ENCODE results near the gene ATP1B4. TPM values are rescaled to one million over a fixed set of nuclear protein-coding genes. Genes with fewer than 3 reads are reported as not detected.

The ATP1B4 gene
- total and polyA plus RNA-seq, 9 of the 15 experiments (the other 6 are each of a cell fraction or from before 2014, with no cell fraction given): 0.04 to 0.18 TPM; not detected in 7

DNA sequence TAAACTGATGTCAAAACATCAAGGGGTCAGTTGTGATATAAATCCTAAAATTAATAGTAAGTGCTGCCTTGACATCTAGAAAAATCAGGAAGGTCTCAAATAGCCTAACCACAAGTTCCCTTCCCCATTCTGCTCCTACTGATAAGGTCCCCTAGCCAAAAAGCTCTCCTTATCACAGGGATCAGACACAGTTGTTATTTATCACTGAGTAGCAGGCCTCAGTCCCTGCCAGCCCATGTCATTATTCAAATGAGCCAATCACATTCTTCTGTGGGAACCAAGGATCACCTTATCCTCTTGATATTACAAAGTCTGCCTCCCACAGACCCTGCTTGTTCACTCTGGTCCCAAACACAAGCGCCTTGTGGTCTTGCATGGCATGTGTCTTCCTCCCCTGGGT is 27.3 kb upstream of the ATP1B4 start (continued):
- TF ChIP-seq, protein P1, sequence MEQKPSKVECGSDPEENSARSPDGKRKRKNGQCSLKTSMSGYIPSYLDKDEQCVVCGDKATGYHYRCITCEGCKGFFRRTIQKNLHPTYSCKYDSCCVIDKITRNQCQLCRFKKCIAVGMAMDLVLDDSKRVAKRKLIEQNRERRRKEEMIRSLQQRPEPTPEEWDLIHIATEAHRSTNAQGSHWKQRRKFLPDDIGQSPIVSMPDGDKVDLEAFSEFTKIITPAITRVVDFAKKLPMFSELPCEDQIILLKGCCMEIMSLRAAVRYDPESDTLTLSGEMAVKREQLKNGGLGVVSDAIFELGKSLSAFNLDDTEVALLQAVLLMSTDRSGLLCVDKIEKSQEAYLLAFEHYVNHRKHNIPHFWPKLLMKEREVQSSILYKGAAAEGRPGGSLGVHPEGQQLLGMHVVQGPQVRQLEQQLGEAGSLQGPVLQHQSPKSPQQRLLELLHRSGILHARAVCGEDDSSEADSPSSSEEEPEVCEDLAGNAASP (IDR thresholded peaks at IDR 0.05): no peak
- TF ChIP-seq PRMT5 (CRISPR knock-in tag; IDR thresholded peaks at IDR 0.05) (no peak), ZNF124 (CRISPR knock-in tag; IDR thresholded peaks at IDR 0.05) (no peak), ZNF3 (CRISPR knock-in tag; IDR thresholded peaks at IDR 0.05) (no peak), NFIC (IDR thresholded peaks at IDR 0.05) (peak; percentile 79), ARID1B (IDR thresholded peaks at IDR 0.05) (peak; percentile 97), MEF2D (tag; conservative IDR thresholded peaks at IDR 0.05; ENCODE audit: low read depth) (peak; percentile 75), SNIP1 (IDR thresholded peaks at IDR 0.05; ENCODE audit: low read depth) (no peak), FUS (optimal IDR thresholded peaks at IDR 0.05; ENCODE audit: low read depth, low read length) (no peak), GTF2F1 (IDR thresholded peaks at IDR 0.05; ENCODE audit: low read depth, low read length) (no peak), FOXP1 (CRISPR knock-in tag; IDR thresholded peaks at IDR 0.05) (no peak), CREBBP (IDR thresholded peaks at IDR 0.05; ENCODE audit: low read depth, low read length) (no peak), JUN (IDR thresholded peaks at IDR 0.05; ENCODE audit: borderline replicate concordance, low read depth, low read length) (0 out of 2 replicates have a peak, but pooled peaks have one; percentile 11), JUN (CRISPR knock-in tag; IDR thresholded peaks at IDR 0.05; ENCODE audit: borderline replicate concordance) (no peak), MTF1 (CRISPR knock-in tag; IDR thresholded peaks at IDR 0.05; ENCODE audit: borderline replicate concordance) (no peak), NCOR1 (IDR thresholded peaks at IDR 0.05) (peak; percentile 93), MEIS2 (IDR thresholded peaks at IDR 0.05; ENCODE audit: partially characterized antibody) (peak; percentile 91), SMAD1 (IDR thresholded peaks at IDR 0.05; ENCODE audit: low read depth, low read length, partially characterized antibody) (peak; percentile 66)
- TF ChIP-seq, protein P2, sequence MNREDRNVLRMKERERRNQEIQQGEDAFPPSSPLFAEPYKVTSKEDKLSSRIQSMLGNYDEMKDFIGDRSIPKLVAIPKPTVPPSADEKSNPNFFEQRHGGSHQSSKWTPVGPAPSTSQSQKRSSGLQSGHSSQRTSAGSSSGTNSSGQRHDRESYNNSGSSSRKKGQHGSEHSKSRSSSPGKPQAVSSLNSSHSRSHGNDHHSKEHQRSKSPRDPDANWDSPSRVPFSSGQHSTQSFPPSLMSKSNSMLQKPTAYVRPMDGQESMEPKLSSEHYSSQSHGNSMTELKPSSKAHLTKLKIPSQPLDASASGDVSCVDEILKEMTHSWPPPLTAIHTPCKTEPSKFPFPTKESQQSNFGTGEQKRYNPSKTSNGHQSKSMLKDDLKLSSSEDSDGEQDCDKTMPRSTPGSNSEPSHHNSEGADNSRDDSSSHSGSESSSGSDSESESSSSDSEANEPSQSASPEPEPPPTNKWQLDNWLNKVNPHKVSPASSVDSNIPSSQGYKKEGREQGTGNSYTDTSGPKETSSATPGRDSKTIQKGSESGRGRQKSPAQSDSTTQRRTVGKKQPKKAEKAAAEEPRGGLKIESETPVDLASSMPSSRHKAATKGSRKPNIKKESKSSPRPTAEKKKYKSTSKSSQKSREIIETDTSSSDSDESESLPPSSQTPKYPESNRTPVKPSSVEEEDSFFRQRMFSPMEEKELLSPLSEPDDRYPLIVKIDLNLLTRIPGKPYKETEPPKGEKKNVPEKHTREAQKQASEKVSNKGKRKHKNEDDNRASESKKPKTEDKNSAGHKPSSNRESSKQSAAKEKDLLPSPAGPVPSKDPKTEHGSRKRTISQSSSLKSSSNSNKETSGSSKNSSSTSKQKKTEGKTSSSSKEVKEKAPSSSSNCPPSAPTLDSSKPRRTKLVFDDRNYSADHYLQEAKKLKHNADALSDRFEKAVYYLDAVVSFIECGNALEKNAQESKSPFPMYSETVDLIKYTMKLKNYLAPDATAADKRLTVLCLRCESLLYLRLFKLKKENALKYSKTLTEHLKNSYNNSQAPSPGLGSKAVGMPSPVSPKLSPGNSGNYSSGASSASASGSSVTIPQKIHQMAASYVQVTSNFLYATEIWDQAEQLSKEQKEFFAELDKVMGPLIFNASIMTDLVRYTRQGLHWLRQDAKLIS (CRISPR knock-in tag; IDR thresholded peaks at IDR 0.05): no peak
- TF ChIP-seq, protein P3, sequence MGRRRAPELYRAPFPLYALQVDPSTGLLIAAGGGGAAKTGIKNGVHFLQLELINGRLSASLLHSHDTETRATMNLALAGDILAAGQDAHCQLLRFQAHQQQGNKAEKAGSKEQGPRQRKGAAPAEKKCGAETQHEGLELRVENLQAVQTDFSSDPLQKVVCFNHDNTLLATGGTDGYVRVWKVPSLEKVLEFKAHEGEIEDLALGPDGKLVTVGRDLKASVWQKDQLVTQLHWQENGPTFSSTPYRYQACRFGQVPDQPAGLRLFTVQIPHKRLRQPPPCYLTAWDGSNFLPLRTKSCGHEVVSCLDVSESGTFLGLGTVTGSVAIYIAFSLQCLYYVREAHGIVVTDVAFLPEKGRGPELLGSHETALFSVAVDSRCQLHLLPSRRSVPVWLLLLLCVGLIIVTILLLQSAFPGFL (CRISPR knock-in tag; IDR thresholded peaks at IDR 0.05): no peak
- TF ChIP-seq, protein P4, sequence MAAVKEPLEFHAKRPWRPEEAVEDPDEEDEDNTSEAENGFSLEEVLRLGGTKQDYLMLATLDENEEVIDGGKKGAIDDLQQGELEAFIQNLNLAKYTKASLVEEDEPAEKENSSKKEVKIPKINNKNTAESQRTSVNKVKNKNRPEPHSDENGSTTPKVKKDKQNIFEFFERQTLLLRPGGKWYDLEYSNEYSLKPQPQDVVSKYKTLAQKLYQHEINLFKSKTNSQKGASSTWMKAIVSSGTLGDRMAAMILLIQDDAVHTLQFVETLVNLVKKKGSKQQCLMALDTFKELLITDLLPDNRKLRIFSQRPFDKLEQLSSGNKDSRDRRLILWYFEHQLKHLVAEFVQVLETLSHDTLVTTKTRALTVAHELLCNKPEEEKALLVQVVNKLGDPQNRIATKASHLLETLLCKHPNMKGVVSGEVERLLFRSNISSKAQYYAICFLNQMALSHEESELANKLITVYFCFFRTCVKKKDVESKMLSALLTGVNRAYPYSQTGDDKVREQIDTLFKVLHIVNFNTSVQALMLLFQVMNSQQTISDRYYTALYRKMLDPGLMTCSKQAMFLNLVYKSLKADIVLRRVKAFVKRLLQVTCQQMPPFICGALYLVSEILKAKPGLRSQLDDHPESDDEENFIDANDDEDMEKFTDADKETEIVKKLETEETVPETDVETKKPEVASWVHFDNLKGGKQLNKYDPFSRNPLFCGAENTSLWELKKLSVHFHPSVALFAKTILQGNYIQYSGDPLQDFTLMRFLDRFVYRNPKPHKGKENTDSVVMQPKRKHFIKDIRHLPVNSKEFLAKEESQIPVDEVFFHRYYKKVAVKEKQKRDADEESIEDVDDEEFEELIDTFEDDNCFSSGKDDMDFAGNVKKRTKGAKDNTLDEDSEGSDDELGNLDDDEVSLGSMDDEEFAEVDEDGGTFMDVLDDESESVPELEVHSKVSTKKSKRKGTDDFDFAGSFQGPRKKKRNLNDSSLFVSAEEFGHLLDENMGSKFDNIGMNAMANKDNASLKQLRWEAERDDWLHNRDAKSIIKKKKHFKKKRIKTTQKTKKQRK (IDR thresholded peaks at IDR 0.05; ENCODE audit: borderline replicate concordance, low read depth, low read length): no peak
